GM21786 (cell line): Measurements from ENCODE around the gene TMEM97.
A peak's percentile ranks its signal among the peaks of the same experiment; 100 is the strongest.

Experiments used
- ATAC-seq: cut with Tn5 transposase; IDR thresholded peaks from one replicate; pipeline ENCODE4 v1.9.1; 2021; ENCODE audit not compliant: unreplicated experiment

The TMEM97 gene

GRCh38 chr17:28363776-28364650 is 45.0 kb downstream of the TMEM97 start:
- ATAC-seq = no peak

GRCh38 chr17:28364665-28365363 is 45.8 kb downstream of the TMEM97 start, which contains the start of gene SEBOX:
TSS of gene SEBOX (minus strand) at chr17:28365199. CDS start at chr17:28365151, 48 bp downstream.
- ATAC-seq = no peak

- no peak for ATAC-seq
Observed at GRCh38 chr17:28365487-28365886, 46.5 kb downstream of the TMEM97 start.

DNA sequence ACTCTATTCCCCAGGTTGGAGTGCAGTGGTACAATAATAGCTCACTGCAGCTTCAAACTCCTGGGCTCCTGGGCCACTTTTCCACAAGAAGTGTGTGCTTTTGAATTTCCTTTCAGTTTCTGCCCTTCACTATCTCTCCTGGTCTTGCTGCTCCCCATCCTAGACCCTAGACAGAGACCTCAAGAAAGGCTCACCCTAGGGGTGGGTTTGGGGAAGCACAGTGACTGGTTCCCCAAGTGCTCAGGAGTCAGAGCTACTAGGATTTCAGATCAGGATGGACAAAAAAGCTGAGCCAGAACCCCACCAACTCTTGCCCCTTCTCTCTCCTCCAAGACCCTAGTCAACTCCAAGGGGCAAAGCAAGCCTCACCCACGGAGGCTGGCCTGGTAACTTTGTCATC is 47.6 kb downstream of the TMEM97 start:
- ATAC-seq = no peak

GRCh38 chr17:28367641-28368305 is 48.8 kb downstream of the TMEM97 start:
- ATAC-seq = no peak

GRCh38 chr17:28368306-28368831 is 49.4 kb downstream of the TMEM97 start:
- ATAC-seq = no peak

DNA sequence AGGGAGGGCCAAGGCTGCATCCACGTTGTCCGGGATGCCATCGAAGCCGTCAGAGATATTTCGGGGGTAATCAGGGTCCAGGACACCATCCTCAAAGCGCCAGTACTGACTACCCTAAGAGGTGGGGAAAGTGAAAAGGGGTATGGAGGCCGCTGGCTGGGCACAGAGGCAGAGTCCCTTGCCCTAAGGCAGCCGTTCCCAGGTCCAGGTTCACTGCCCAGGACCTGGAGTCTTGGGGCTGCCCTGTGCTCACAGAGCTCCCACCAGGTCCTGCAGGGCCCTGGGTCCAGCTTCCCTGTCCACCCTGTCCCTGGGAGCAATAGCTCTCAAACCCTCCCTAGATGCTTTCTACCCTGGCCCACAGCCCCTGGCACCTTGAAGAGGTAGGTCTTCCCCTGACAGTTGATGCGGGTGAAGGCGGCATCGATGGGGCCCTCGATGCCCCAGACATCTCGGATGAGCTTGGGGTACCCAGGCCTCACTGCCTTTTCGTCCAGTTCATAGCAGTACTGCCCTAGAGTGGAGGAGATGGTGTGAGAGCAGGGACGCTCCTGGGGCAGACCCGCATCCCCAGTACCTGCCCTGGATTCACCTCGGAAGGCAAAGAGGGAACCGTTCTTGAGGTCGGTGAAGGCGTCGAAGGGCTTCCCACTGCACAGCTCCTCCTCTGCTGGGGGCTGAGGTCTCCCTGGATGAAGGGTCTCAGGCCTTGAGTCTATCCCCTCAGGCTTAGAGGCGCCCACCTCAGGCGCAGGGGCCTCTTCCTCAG is 50.1 kb downstream of the TMEM97 start:
- ATAC-seq = no peak

GRCh38 chr17:28369684-28370034 is 50.7 kb downstream of the TMEM97 start:
- no peak for ATAC-seq

DNA sequence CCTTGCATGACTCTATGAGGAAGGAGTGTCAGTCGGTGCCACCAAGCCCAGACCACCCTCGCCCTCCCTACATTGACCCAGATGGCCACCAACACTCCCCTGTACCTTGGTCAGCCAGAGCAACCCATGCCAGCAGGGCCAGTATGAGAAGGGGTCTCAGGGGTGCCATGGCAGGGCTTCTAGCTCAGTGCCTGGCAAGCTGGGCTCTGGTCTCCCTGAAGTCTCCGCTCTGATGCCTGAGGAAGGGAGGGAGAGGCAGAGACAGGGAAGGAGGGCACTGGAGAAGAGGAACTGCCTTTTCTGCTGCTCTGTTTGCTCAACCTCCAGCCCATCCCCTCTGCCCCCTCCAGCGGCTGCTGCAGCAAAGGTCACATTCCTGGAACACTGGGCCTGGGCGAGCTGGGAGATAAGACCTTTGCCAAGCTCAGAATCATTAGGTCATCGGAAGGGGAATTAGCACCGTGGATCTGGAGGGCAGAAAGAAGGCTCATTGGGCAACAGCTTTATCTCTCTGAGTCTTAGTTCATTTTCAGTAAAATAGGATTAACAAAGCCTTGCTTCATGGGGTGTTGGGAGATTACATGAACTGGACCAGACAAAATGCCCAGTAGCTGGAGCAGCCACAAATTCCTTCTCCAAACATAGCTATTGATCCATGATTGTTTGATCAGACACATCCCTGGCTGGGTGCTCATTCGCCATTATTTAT is 51.2 kb downstream of the TMEM97 start, which contains the start of gene VTN:
Gene VTN (minus strand): TSS at position 273 of the 709 bp plus-strand sequence. CDS start 104 bp downstream, at position 169.
- no peak for ATAC-seq

GRCh38 chr17:28370744-28371103 is 51.7 kb downstream of the TMEM97 start:
- no peak for ATAC-seq

GRCh38 chr17:28371245-28372202 is 52.5 kb downstream of the TMEM97 start, which contains the start of gene SARM1:
TSS of gene SARM1 (plus strand) at chr17:28371694. CDS start at chr17:28372033, 339 bp downstream.
- ATAC-seq = peak; percentile 85

DNA sequence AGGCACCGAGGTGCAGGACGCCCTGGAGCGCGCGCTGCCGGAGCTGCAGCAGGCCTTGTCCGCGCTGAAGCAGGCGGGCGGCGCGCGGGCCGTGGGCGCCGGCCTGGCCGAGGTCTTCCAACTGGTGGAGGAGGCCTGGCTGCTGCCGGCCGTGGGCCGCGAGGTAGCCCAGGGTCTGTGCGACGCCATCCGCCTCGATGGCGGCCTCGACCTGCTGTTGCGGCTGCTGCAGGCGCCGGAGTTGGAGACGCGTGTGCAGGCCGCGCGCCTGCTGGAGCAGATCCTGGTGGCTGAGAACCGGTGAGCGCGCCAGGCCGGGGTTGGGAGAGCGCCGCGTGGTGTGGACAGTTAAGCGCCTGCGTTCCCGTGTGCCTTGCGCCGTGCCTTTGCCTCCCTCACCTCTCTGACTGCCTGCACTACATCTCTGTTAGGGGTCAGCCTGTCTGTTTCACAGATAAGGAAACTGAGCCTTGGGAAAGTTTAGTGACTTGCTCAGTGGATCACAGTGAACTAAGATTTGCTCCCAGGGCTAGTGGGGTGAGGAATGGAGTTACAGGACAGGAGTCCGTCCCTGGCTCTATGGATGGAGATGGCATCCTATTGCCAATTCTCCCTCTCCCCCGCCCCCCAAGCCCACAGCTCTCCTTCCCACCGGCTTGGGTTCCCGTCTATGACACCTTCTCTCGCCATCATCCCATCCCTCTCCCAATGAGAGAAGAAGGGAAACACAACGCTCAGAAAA is 53.4 kb downstream of the TMEM97 start:
- no peak for ATAC-seq

- ATAC-seq = no peak
Observed at GRCh38 chr17:28372945-28373274, 53.9 kb downstream of the TMEM97 start.
